SK-N-SH treated with all-trans-retinoic acid at 6 μM for 48 hours (cell line): ENCODE results near the gene FEV.

Experiments used
- ATAC-seq: fragments of 200-7000 bp; cut with Tn5 transposase; 3 replicates; pipeline ENCODE4 v1.9.1; 2020; ENCODE audit warnings: mild to moderate bottlenecking, moderate library complexity
- BACH2 ChIP-seq: fragments of 250-450 bp; sonication (Bioruptor Pico); IDR thresholded peaks from 2 replicates; pipeline ENCODE4 v1.9.0; 2021; ENCODE audit warnings: mild to moderate bottlenecking, borderline replicate concordance
- CREB5 ChIP-seq: fragments of 250-450 bp; sonication (Bioruptor Pico); IDR thresholded peaks from 2 replicates; pipeline ENCODE4 v1.5.1; 2020; ENCODE audit warnings: low read depth, mild to moderate bottlenecking, moderate library complexity
- CSDC2 ChIP-seq: fragments of 250-450 bp; sonication (Bioruptor Pico); IDR thresholded peaks from 2 replicates; pipeline ENCODE4 v1.5.0; 2020; ENCODE audit warnings: mild to moderate bottlenecking, moderate library complexity
- CSRNP3 ChIP-seq: fragments of 250-450 bp; sonication (Bioruptor Pico); IDR thresholded peaks from 2 replicates; pipeline ENCODE4 v1.5.1; 2021; ENCODE audit warnings: mild to moderate bottlenecking, moderate library complexity
- ESRRG ChIP-seq: fragments of 250-450 bp; sonication (Bioruptor Pico); IDR thresholded peaks from 2 replicates; pipeline ENCODE4 v1.6.1; 2021; ENCODE audit warnings: mild to moderate bottlenecking
- GLIS3 ChIP-seq: fragments of 250-450 bp; sonication (Bioruptor Pico); IDR thresholded peaks from 2 replicates; pipeline ENCODE4 v1.5.0; 2020; ENCODE audit warnings: mild to moderate bottlenecking, moderate library complexity
- ISL1 ChIP-seq: fragments of 250-450 bp; sonication (Bioruptor Pico); IDR thresholded peaks from 2 replicates; pipeline ENCODE4 v2.1.2; 2022; ENCODE audit warnings: mild to moderate bottlenecking, moderate library complexity
- OSR1 ChIP-seq: fragments of 250-450 bp; sonication (Bioruptor Pico); IDR thresholded peaks from 2 replicates; pipeline ENCODE4 v1.8.0; 2022; ENCODE audit warnings: moderate library complexity, mild to moderate bottlenecking, inconsistent platforms
- PATZ1 ChIP-seq: fragments of 250-450 bp; sonication (Bioruptor Pico); IDR thresholded peaks from 2 replicates; pipeline ENCODE4 v1.8.0; 2020; ENCODE audit warnings: mild to moderate bottlenecking, moderate library complexity, borderline replicate concordance
- POU6F1 ChIP-seq: fragments of 250-450 bp; sonication (Bioruptor Pico); IDR thresholded peaks from 2 replicates; pipeline ENCODE4 v1.8.0; 2021; ENCODE audit warnings: low read depth, mild to moderate bottlenecking, moderate library complexity, borderline replicate concordance
- PPARA ChIP-seq: fragments of 250-450 bp; sonication (Bioruptor Pico); IDR thresholded peaks from 2 replicates; pipeline ENCODE4 v1.5.0; 2020; ENCODE audit warnings: mild to moderate bottlenecking, borderline replicate concordance
- RARB ChIP-seq: fragments of 250-450 bp; sonication (Bioruptor Pico); IDR thresholded peaks from 2 replicates; pipeline ENCODE4 v1.8.0; 2021; ENCODE audit warnings: mild to moderate bottlenecking, moderate library complexity
- SNAI2 ChIP-seq: fragments of 250-450 bp; sonication (Bioruptor Pico); IDR thresholded peaks from 2 replicates; pipeline ENCODE4 v1.5.0; 2020; ENCODE audit warnings: mild to moderate bottlenecking, moderate library complexity
- TCF4 ChIP-seq: fragments of 250-450 bp; sonication (Bioruptor Pico); IDR thresholded peaks from 2 replicates; pipeline ENCODE4 v1.8.0; 2021; ENCODE audit warnings: mild to moderate bottlenecking, moderate library complexity, borderline replicate concordance
- TOX ChIP-seq: fragments of 250-450 bp; sonication (Bioruptor Pico); IDR thresholded peaks from 2 replicates; pipeline ENCODE4 v1.8.0; 2021; ENCODE audit warnings: mild to moderate bottlenecking, moderate library complexity, borderline replicate concordance
- ZC3H10 ChIP-seq: fragments of 250-450 bp; sonication (Bioruptor Pico); IDR thresholded peaks from 2 replicates; pipeline ENCODE4 v1.5.1; 2021; ENCODE audit warnings: mild to moderate bottlenecking, moderate library complexity
- ZFP3 ChIP-seq: fragments of 250-450 bp; sonication (Bioruptor Pico); IDR thresholded peaks from 2 replicates; pipeline ENCODE4 v1.5.0; 2020; ENCODE audit warnings: mild to moderate bottlenecking, moderate library complexity
- ZFP30 ChIP-seq: fragments of 450-650 bp; formaldehyde crosslinking; IDR thresholded peaks from 2 replicates; pipeline ENCODE4 v1.5.0; 2022; ENCODE audit warnings: mild to moderate bottlenecking, moderate library complexity
- ZNF565 ChIP-seq: fragments of 450-650 bp; formaldehyde crosslinking; conservative IDR thresholded peaks from 2 replicates; pipeline ENCODE4 v1.5.0; 2020; ENCODE audit warnings: low read depth, mild to moderate bottlenecking, moderate library complexity
- ZNF70 ChIP-seq: fragments of 450-650 bp; formaldehyde crosslinking; IDR thresholded peaks from 2 replicates; pipeline ENCODE4 v1.5.0; 2020; ENCODE audit warnings: mild to moderate bottlenecking, moderate library complexity
- ZNF8 ChIP-seq: fragments of 450-650 bp; formaldehyde crosslinking; IDR thresholded peaks from 2 replicates; pipeline ENCODE4 v1.5.0; 2020; ENCODE audit warnings: mild to moderate bottlenecking, moderate library complexity

Gene FEV

GRCh38 chr2:218958276-218958675 lies 26.7 kb downstream of the FEV start (continued):
- no peak for TF ChIP-seq TCF4 (CRISPR knock-in tag)
- TF ChIP-seq, all 23 proteins: peak for 0

GRCh38 chr2:218957671-218958070 lies 27.3 kb downstream of the FEV start:
- TF ChIP-seq CREB5 (CRISPR knock-in tag) (no peak), BACH2 (no peak), POU6F1 (CRISPR knock-in tag) (no peak), PPARA (CRISPR knock-in tag) (no peak), CSDC2 (CRISPR knock-in tag) (no peak), CSRNP3 (CRISPR knock-in tag) (no peak), ZNF8 (CRISPR knock-in tag) (no peak), PATZ1 (CRISPR knock-in tag) (no peak), TCF4 (CRISPR knock-in tag) (no peak), GLIS3 (CRISPR knock-in tag) (no peak), ZFP3 (CRISPR knock-in tag) (no peak), RARB (CRISPR knock-in tag) (no peak), OSR1 (CRISPR knock-in tag) (no peak), ZFP30 (CRISPR knock-in tag) (no peak), ZC3H10 (CRISPR knock-in tag) (no peak), TOX (no peak), ESRRG (no peak)
- TF ChIP-seq, all 23 proteins: peak for 0
- no peak for ATAC-seq

GRCh38 chr2:218956039-218956438 lies 28.9 kb downstream of the FEV start:
- no peak for ATAC-seq
- TF ChIP-seq ZNF565 (CRISPR knock-in tag) (no peak), SNAI2 (CRISPR knock-in tag) (no peak), ZC3H10 (CRISPR knock-in tag) (no peak), ZFP3 (CRISPR knock-in tag) (no peak), ZNF70 (CRISPR knock-in tag) (no peak), TCF4 (CRISPR knock-in tag) (no peak), POU6F1 (CRISPR knock-in tag) (no peak), ZNF8 (CRISPR knock-in tag) (no peak), CSDC2 (CRISPR knock-in tag) (no peak), ISL1 (CRISPR knock-in tag) (no peak), BACH2 (no peak), PPARA (CRISPR knock-in tag) (no peak), ESRRG (no peak), PATZ1 (CRISPR knock-in tag) (no peak), CSRNP3 (CRISPR knock-in tag) (no peak)
